ENCODE data around the gene GASK1A.
"Not testable (repeated sequence)": the region's sequence is repeated elsewhere in the genome, so short reads cannot be mapped to it uniquely, and the experiment has no call there.

The GASK1A gene

DNA sequence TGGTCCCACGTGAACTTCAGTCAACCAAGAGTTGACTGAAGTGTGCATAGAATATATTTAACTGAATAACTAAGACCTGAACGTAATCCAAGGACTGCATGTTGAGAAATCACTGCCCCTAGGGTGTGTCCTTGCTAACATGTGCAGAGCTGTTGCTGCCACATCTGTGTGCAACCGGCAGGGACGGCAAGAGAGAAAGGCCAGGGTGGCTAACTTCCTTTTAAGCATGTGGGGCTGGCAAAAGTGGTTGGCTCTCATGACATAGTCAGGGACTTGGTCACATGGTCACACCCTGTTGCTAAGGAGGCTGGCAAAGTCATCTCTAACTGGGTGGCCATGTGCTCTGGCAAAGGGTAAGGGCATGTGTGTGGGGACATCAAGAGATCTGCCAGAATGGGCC is 52.4 kb downstream of the GASK1A start:
- DNase-seq (ENCODE audit: low read depth, low spot score) = no peak

DNA sequence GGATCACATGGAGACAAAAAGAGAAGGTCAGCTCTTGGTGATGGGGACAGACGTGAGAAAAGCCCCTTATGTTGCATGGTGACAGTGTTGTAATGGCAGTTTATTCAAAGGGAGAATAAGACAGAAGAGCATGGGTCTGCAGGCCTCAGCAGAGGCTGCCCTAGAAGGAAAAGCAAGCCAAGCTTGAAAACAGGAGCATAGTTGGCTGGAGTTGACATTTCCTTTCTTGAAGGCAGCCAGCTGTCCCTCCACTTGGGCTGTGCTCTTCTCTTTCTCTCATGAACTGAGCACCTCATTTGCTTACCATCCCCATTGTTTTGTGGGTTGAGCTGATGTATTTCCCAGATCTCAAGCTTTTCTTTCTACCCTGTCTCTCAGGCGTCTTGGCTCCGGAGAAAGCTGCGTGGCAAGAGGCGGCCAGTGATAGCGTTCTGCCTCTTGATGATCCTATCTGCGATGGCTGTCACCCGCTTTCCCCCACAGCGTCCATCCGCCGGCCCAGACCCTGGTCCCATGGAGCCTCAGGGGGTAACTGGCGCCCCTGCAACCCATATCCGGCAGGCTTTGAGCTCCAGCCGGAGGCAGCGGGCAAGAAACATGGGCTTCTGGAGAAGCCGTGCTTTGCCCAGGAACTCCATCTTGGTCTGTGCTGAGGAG is 52.9 kb downstream of the GASK1A start:
- DNase-seq (ENCODE audit: low read depth, low spot score) = no peak

DNA sequence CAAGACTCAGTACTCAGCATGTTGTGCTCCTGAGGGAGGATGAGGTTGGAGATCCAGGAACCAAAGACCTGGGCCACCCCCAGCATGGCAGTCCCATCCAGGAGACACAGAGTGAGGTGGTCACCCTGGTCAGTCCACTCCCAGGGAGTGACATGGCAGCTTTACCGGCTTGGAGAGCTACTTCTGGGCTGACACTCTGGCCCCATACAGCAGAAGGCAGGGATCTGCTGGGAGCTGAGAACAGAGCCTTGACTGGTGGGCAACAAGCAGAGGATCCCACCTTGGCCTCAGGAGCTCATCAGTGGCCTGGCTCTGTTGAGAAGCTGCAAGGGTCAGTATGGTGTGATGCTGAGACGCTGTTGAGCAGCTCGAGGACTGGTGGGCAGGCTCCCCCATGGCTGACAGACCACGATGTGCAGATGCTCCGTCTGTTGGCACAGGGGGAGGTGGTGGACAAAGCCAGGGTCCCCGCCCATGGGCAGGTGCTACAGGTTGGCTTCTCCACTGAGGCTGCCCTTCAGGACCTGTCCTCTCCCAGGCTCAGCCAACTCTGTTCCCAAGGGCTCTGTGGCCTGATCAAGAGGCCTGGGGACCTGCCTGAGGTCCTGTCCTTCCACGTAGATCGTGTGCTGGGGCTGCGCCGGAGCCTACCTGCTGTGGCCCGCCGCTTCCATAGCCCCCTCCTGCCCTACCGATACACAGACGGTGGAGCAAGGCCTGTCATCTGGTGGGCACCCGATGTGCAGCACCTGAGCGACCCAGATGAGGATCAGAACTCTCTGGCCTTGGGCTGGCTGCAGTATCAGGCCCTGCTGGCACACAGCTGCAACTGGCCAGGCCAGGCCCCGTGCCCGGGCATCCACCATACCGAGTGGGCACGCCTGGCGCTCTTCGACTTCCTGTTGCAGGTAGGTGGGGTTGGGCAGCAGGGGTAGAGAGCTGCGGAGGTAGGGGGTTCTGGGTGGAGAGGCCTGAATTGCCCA is 53.8 kb downstream of the GASK1A start:
- no peak for DNase-seq (ENCODE audit: low read depth, low spot score)

- DNase-seq (ENCODE audit: low read depth, low spot score) = no peak
Measured at GRCh38 chr3:43034200-43034599, 55.1 kb downstream of the GASK1A start.

GRCh38 chr3:43034911-43035310 is 55.8 kb downstream of the GASK1A start:
- DNase-seq (ENCODE audit: low read depth, low spot score) = no peak

DNA sequence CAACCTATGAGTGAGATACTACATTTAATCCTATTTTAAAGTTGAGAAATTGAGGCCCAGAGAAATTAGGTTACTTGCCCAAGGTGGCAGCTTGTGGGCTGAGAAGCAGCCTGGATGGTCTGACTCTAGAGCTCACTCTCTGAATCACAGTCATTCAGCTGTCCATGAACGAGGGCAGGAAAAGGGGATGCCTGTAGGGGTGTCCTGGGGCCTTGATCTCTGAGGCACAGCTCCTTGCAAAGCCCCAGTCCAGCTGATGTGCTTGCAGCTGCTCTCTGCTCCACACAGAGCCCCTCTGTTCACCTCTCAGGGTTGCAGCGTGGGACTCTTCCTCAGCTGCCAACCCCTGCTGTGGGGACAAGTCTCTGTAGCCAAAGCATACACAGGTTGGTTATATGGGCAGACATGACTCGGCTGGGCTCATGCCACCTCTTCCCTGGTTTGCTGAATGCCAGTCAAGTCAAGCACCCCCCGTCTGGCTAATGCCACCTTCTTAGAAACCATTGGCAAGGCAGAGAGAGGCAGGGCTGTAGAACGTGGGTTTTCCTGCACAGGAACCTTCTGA is 56.8 kb downstream of the GASK1A start:
- no peak for DNase-seq (ENCODE audit: low read depth, low spot score)

DNA sequence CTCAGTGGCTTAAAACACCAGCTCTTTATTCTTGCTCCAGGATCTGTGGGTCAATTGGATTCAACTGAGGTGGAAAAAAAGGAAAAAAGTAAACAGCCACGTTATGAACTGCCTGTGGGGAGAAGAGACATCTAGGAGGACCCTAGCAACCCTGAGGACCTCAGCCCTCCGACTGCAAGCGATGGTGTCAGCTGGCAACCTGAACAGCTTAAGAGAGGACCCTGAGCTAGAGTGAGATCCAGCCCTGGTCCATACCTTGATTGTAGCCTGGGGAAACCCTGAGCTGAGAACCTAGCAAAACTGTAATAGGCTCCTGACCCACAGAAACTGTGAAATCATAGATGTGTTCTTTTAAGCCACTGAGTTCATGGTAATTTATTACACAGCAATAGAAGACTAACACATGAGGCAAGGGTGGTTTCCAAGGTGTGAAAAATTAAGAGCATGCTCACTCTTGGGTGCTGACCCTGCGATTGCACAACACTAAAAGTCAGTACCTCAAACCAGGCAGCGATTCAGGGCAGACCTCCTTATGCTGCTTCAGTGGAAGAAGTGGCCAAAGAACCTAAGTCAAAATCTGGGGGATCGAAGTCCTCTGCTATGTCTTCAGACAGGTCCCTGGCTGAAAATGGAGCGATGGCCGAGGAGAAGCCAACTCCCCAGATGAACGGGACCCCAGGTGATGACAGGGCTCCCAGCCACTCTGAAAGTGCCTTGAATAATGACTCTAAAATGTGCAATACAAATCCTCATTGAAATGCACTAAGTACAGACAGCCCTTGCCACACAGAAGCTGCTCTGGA is 57.7 kb downstream of the GASK1A start:
- DNase-seq (ENCODE audit: low read depth, low spot score) = no peak

GRCh38 chr3:43038010-43038409 is 58.9 kb downstream of the GASK1A start:
- DNase-seq (ENCODE audit: low read depth, low spot score) = no peak

DNA sequence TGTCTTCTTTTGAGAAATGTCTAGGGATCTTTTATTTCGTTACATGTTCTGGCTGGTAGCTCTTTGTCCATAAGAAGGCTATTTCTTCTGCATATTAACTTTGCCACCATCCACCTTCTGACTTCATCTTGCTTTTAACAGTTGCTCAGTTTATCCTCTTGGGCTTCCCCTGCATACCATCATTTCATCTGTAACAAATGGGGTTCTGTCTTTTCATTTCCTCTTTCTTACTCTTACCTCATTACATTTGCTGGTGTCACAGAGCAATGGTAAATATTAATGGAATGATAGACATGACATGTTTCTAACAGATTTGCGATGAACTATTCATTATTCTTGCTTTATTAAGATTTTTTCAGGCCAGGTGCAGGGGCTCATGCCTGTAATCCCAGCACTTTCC is 62.4 kb downstream of the GASK1A start:
- DNase-seq (ENCODE audit: low read depth, low spot score) = no peak

DNA sequence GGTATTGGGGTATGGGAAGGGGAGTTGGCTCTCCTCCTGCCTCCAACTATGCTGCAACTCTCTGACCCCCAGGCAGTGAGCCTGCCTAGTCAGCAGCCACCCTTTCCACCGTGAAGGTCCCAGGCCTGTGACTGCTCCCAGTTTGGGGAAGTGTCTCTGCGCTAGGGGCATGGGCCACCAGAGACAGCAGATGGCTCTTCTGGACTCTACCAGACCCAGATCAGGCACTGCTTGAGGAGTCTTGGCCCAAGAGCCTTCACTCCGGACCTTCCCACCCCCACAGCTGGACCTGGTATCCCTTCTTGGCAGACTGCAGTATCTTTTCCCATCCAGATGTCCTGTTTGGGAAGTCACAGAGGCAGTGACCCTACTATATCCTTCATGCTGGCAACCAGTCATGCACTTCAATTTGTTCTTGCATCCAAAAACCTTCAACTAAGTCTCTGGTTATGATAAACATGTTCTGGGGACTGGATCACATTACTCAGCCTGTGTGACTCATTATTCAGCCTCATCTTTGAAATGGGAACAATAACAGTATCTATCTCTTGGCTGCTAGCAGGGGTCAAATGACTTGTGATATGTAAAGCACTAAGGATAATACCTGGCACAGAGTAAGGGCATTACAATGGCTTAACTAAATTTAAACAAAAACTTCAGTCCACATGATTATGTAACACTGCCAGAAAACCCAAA is 64.1 kb downstream of the GASK1A start:
- no peak for DNase-seq (ENCODE audit: low read depth, low spot score)

DNA sequence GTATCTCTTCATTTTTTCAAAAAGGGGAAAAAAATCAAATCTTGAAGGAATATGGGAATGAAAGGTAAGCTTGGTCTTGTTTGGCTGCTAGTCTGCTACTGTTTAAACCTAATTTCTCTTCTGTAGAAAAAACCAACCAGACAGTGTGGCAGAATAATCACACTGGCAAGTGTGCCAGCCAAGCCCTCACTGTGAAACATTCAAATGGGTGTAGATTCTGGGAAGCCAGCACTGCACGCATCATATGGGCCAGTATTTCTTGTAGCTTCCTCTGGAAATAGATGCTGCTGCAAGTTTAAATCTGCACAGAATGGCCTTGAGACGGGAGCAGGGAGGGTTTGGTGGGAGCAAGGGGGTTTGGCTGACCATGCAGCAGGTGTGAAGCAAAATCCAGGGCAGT is 64.7 kb downstream of the GASK1A start:
- no peak for DNase-seq (ENCODE audit: low read depth, low spot score)

DNA sequence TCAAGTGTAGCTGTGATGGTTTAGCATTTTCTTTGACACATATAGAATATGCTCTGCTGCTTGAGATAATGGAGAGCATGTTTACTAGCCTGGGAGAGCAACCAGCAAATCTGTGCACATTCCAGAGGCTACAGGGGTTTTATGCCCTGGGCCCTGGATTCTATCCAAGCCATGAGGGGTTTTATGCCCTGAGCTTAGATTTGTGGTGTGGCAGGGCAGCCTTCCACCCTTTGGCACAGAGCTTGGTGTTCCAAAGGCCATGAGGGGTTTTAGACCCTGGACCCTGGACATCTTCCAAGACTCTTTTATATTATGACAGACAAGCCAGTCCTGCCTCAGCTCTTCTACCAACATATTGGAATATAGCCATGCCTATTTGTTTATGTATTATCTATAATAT is 66.0 kb downstream of the GASK1A start:
- DNase-seq (ENCODE audit: low read depth, low spot score) = not testable (repeated sequence)

DNA sequence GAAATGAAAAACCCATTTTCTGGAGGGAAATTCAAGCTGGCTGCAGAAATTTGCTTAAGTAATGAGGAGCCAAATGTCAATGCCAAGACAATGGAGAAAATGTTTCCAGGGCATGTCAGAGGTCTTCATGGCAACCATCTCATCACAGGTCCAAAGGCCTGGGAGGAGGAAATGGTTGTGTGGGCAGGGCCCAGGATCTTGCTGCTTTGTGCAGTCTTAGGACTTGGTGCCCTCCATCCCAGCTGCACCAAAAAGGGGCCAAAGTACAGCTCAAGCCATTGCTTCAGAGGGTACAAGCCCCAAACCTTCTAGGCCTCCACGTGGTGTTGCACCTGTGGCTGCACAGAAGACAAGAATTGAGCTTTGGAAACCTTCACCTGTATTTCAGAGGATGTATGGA is 67.5 kb downstream of the GASK1A start:
- no peak for DNase-seq (ENCODE audit: low read depth, low spot score)

DNA sequence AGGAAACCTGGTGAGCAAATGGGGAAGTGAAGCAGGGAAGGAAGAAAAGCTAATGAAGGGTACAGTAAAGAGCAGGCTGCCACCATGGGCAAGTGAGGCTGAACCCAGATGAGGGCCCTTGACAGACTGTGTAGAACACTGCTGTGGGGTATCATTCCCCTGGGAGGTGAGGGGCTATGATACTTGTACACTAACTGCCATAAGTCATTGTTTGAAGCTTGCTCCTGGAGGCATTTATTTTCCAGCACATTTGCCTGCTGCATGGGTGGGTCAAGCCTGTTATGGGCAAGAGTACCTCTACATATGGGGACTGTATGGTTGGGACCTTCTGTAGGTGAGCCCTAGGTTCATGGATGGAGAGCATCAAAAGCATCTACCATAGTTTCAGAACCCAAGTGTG is 69.4 kb downstream of the GASK1A start:
- DNase-seq (ENCODE audit: low read depth, low spot score) = no peak

- DNase-seq (ENCODE audit: low read depth, low spot score) = no peak
Measured at GRCh38 chr3:43053291-43053690, 74.2 kb downstream of the GASK1A start.

GRCh38 chr3:43054754-43055153 is 75.6 kb downstream of the GASK1A start:
- no peak for DNase-seq (ENCODE audit: low read depth, low spot score)

DNA sequence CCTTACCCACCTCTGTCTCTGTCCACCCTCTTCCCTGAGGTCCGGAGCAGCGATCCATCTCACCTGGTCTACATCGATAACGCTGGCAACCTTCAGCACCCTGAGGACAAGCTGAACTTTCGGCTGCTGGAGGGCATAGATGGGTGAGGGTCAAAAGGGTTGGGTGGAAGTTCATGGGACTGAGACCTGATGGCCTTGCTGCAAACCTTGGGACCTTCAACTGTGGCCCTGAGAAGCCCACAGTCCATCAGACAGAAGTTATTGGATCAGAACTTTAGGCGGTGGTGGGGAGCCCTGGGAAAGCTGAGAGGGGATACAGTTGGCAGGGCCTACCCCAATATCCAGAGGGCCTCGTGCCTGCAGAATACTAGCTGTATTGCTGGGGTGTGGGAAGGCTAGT is 76.3 kb downstream of the GASK1A start:
- DNase-seq (ENCODE audit: low read depth, low spot score) = no peak

DNA sequence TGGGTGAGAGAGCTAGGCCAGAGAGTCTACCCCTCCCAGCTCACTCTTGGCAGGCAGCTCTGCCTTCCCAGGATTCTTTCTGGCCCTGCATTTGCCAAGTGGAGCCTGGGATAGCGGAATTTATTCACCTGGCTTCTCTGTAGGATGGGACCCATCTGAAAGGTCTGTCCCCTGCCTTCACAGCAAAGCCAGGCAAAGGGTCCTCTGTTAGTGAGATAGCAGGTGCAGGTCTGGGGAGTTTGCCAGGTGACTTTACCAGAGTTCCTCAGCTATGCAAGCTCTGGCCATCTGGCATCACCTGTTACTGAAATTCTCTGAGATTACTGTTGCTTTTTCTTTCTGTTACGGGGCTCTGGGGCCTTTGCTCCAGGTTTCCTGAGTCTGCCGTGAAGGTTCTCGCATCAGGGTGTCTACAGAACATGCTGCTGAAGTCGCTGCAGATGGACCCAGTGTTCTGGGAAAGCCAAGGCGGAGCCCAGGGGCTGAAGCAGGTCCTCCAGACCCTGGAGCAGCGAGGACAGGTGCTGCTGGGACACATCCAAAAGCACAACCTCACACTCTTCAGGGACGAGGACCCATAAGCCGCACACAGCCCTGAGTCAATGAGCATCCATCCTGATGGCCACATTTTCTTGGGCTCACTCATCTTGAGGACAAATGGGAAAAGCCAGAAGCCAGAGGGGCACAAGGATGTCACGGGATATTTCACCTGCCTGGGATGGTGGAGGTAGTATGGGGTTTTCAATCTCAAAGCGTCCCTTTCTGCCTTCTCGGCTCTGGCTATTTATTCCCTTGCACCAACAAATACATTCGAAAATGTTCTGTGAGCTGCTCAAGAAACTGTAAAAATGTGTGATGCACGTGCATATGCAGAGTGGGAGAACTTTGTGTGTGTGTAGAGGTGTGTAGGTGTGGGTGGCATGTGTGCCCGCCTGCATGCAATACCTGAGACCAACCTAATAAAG is 77.0 kb downstream of the GASK1A start:
- no peak for DNase-seq (ENCODE audit: low read depth, low spot score)

DNA sequence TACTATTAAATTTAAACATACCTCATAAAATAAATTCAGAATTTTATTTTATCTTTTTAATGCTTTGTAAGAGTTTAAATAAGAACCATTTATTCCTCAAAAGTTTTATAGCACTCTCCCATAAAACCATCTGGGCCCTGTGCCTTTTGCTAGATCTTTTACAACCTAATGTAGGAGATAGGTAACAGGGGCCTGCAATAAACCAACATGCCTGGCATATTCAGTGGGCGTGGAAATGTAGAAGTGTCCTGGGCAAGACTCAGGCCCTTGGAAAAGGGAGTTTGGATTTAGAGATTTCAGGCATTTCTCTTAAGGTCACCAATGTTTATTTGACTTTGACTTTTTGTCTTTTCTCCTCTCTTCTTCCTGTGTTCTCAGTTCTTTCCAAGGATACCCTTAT is 80.3 kb downstream of the GASK1A start:
- DNase-seq (ENCODE audit: low read depth, low spot score) = no peak
